Astrocyte of the cerebellum (primary cell): ENCODE measurements around the gene NKX1-2.

Experiments
- DNase-seq: peaks from one replicate; pipeline ENCODE4 v3.0.0-alpha.2; 2011; ENCODE audit warnings: low read depth
- H3K4me3 ChIP-seq: 2 replicates; pipeline ENCODE4 v1.5.1; 2011; ENCODE audit warnings: mild to moderate bottlenecking, low read depth, low read length, moderate library complexity
- in situ Hi-C: cut with HindIII; loops from 2 replicates; pipeline ENCODE4 v1.10.0; 2017; ENCODE audit warnings: low sequenced_read_pairs
- TF ChIP-seq, protein P1 (sequence below): IDR thresholded peaks from 2 replicates; pipeline ENCODE4 v1.5.1; 2012; ENCODE audit warnings: low read length, low read depth, moderate library complexity, mild to moderate bottlenecking; ENCODE audit errors: missing control alignments

The NKX1-2 gene

DNA sequence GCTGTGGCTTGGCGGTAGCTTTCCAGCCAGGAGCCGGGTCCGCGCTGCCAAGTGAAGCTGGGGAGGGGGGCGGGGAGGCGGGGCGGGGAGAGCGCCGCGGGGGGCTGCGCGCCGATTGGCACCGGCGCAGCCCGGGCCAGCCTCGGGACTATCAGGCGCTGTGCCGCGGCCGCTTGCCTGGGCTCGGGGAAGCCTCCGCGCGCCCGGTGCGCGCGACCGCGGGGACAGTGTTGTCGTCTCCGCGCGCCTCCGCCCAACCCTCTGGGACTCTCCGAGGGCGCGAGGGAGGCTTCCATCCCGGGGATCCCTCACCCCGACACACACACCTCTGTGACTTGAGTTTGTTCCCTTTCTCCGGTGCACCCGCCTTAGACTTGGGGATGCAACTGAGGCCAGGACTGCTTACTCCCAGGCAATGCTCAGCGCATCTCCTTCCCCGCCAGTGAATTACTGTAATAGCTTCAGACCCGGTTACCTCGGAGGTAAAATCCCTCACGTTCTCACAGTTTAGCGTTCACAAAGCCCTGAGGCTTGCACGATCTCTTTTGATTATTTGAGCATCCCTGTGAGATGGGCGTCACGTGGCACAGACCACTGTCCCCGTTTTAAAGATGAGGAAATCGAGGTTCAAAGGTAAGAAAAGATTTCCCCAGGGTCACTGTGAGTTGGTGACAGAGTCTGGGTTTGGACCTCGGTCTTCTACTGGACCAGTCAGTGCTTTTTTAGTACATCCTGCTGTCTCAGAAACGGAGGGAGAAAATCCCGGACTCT, at the start of gene NKX1-2:
Gene NKX1-2, minus strand, starts transcription at position 24 of the 771 bp plus-strand sequence. CDS start 92 bp downstream, outside the sequence.
- H3K4me3 ChIP-seq, result peak within 1 kb of the TSS; percentile 24
- in situ Hi-C loops, result no loop called here
- no peak for DNase-seq
- TF ChIP-seq, protein P1, sequence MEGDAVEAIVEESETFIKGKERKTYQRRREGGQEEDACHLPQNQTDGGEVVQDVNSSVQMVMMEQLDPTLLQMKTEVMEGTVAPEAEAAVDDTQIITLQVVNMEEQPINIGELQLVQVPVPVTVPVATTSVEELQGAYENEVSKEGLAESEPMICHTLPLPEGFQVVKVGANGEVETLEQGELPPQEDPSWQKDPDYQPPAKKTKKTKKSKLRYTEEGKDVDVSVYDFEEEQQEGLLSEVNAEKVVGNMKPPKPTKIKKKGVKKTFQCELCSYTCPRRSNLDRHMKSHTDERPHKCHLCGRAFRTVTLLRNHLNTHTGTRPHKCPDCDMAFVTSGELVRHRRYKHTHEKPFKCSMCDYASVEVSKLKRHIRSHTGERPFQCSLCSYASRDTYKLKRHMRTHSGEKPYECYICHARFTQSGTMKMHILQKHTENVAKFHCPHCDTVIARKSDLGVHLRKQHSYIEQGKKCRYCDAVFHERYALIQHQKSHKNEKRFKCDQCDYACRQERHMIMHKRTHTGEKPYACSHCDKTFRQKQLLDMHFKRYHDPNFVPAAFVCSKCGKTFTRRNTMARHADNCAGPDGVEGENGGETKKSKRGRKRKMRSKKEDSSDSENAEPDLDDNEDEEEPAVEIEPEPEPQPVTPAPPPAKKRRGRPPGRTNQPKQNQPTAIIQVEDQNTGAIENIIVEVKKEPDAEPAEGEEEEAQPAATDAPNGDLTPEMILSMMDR, result no peak

DNA sequence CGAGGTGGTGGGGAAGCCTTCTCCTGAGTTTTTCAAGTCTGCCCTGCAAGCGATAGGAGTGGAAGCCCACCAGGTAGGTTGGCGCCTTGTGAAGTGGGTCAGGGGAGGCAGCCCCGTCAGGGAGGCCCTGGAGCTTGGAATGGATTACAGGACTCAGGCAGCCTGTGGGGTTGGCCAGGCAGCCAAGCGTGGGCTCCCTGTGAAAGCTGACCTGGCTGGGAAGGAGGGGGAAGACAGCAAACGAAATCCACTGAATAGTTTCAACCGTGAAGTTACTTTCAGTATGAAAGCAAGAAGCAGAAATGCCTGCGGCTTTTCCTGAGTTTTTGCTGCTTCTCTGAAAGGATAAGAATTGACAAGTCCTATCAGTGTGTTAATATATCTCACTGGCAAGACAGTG, 48.2 kb upstream of the NKX1-2 start:
- TF ChIP-seq, protein P1, result no peak
- in situ Hi-C loops, result no loop called here
- DNase-seq, result no peak
- H3K4me3 ChIP-seq, result no peak overlapping the region

DNA sequence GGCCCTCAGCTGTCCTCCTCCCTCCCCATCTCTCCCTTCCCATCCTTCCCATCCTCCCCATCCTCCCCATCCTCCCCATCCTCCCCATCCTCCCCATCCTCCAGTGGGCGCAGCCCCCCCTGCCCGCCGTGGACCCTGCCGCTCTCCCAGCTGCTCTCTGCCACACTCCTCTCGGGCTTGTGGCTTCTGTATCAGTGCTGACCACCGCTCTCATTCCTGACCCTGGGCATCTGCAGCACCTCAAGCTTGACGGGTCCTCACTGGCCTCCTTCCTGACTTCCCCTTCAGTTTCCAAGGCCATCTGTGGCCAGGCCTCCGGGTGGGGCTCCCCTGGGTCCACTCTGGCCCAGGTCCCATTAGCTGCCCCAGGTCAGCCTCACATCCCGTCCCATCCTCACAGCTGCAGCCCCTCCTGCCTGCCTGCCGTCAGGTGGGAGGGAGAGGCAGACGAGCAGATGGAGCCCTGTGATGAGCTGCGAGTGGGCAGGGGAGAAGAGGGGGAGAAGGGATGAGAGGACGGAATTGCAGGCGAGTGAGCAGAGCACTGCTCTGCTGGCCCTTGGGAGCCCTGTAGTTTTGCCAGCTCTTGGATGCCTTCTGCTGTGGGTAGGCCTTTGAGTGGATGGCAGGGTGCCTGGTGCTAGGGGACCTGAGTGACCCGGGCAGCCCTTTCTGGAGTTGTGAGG, 47.5 kb upstream of the NKX1-2 start:
- in situ Hi-C loops, result no loop called here
- no peak for DNase-seq
- TF ChIP-seq, protein P1, result no peak
- H3K4me3 ChIP-seq, result no peak overlapping the region

DNA sequence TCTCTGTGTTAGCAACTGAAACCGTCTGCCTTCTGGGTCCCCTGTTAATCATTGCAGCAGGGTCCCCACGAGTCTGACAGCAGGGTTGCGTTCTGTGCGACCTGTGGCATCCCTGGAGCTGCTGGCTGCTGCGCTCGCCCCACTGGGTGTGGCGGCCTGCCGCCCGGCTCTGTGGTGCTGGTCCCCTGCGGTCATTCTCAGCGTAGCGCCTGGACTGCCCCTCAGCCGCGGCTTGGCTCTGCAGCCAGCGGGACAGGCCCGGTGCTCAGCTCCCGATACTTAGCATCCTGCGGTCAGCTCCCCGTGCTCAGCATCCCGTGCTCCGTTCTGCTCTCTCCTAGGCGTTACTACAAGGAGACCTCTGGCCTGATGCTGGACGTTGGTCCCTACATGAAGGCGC, 46.8 kb upstream of the NKX1-2 start:
- TF ChIP-seq, protein P1, result no peak
- H3K4me3 ChIP-seq, result no peak overlapping the region
- DNase-seq, result no peak
- in situ Hi-C loops, result no loop called here

DNA sequence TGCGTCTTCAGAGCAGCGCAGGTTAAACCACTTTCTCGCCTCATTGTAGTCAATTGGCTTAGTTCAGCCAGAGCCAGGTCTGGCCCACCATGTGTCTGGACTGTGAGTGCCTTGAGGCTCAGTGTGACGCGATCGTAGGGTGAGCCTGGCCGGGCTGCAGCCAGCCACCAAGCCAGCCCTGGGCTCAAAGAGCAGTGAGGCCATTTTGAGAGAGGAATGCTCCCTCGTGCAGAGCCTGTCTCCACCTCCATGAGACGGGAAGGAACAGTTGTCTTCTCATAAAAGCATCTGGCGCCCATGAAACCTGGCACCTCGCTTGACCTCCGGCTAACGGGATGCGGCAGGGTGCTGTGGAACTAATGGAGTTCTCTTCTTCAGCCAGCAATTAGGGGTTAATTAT, 46.3 kb upstream of the NKX1-2 start:
- TF ChIP-seq, protein P1, result no peak
- DNase-seq, result no peak
- no peak overlapping the region for H3K4me3 ChIP-seq
- in situ Hi-C loops, result no loop called here

DNA sequence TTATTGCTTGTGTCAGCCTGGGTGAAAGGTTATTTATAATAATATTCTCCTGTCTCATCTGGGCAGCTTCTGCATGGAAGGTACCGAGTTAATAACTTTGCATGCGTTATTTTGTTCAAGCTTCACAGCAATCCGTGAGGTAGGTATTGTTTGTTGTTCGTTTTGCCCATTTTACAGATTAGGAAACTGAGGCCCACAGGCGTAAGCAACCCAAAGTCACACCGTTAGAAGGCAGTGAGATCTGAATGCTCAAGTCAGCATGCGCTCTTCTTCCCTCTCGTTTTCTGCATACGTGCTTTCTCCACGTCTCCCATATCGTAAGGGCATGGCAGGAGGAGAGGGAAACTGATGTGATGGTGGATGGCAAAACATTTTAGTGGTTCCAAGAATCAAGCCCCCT, 45.9 kb upstream of the NKX1-2 start:
- in situ Hi-C loops, result no loop called here
- TF ChIP-seq, protein P1, result no peak
- no peak overlapping the region for H3K4me3 ChIP-seq
- DNase-seq, result no peak
